Neural cell (in vitro differentiated cells): ENCODE results near the gene ZC3H7A. TPM values are rescaled to one million over a fixed set of nuclear protein-coding genes. Genes with fewer than 3 reads are reported as not detected.

ENCODE experiments used
- H2AFZ ChIP-seq: fragments of 200-600, 300-800 bp; sonication (generic), shearing (Covaris generic); 2 replicates; pipeline ENCODE4 v1.6.0; 2014; ENCODE audit warnings: low read depth, mild to moderate bottlenecking, antibody characterized with exemption, low read length, moderate library complexity
- H3F3A ChIP-seq: fragments of 200-600 bp; shearing (Covaris generic); 2 replicates; pipeline ENCODE4 v1.6.1; 2016; ENCODE audit warnings: mild to moderate bottlenecking, moderate library complexity, mixed read lengths, antibody characterized with exemption, low read length; ENCODE audit not compliant: insufficient read depth, poor library complexity, severe bottlenecking
- H3K27ac ChIP-seq: fragments of 200-600, 300-800 bp; sonication (generic), shearing (Covaris generic); 2 replicates; pipeline ENCODE4 v1.5.1; 2014; ENCODE audit warnings: mild to moderate bottlenecking, low read length, moderate library complexity
- H3K27me3 ChIP-seq: fragments of 300-800, 200-600 bp; sonication (generic), shearing (Covaris generic); 2 replicates; pipeline ENCODE4 v1.6.0; 2014; ENCODE audit warnings: mild to moderate bottlenecking, low read depth, low read length, moderate library complexity; ENCODE audit not compliant: insufficient read depth
- H3K36me3 ChIP-seq: fragments of 300-800, 200-600 bp; sonication (generic), shearing (Covaris generic); 2 replicates; pipeline ENCODE4 v1.5.1; 2014; ENCODE audit warnings: mild to moderate bottlenecking, antibody characterized with exemption, low read length, moderate library complexity; ENCODE audit not compliant: insufficient read depth
- H3K4me2 ChIP-seq: fragments of 300-800, 200-600 bp; sonication (generic), shearing (Covaris generic); 2 replicates; pipeline ENCODE4 v1.6.0; 2014; ENCODE audit warnings: mild to moderate bottlenecking, low read length
- H3K4me3 ChIP-seq: fragments of 300-800, 200-600 bp; sonication (generic), shearing (Covaris generic); 2 replicates; pipeline ENCODE4 v1.5.1; 2014; ENCODE audit warnings: mild to moderate bottlenecking, low read length, moderate library complexity
- H3K79me2 ChIP-seq: fragments of 200-600 bp; shearing (Covaris generic); replicated peaks from 2 replicates; pipeline ENCODE4 v1.6.0; 2014; ENCODE audit warnings: mild to moderate bottlenecking, low read length, moderate library complexity; ENCODE audit not compliant: insufficient read depth
- H3K9ac ChIP-seq: fragments of 300-800, 200-600 bp; sonication (generic), shearing (Covaris generic); 2 replicates; pipeline ENCODE4 v1.6.1; 2016; ENCODE audit warnings: mild to moderate bottlenecking, low read length, mixed read lengths
- H3K9me2 ChIP-seq: fragments of 200-600 bp; shearing (Covaris generic); 2 replicates; pipeline ENCODE4 v1.6.1; 2016; ENCODE audit warnings: mild to moderate bottlenecking, low read length, mixed read lengths; ENCODE audit not compliant: insufficient read depth
- H3K9me3 ChIP-seq: fragments of 200-600, 300-800 bp; sonication (generic), shearing (Covaris generic); 2 replicates; pipeline ENCODE4 v1.6.1; 2016; ENCODE audit warnings: mild to moderate bottlenecking, mixed run types, low read length, moderate library complexity, mixed read lengths
- H4K20me1 ChIP-seq: fragments of 200-600 bp; shearing (Covaris generic); 2 replicates; pipeline ENCODE4 v1.6.1; 2016; ENCODE audit warnings: mild to moderate bottlenecking, mixed run types; ENCODE audit not compliant: insufficient read depth
- EP300 ChIP-seq: fragments of 450-650 bp; conservative IDR thresholded peaks from 2 replicates; pipeline ENCODE4 v1.6.1; 2014; ENCODE audit warnings: antibody characterized with exemption, mild to moderate bottlenecking, moderate library complexity; ENCODE audit not compliant: poor library complexity, severe bottlenecking
- EZH2 ChIP-seq: fragments of 200-600, 300-800 bp; shearing (Covaris generic), sonication (generic); IDR thresholded peaks from 2 replicates; pipeline ENCODE4 v1.6.1; 2014; ENCODE audit warnings: antibody characterized with exemption, low read length, borderline replicate concordance, mild to moderate bottlenecking; ENCODE audit not compliant: insufficient read depth, poor library complexity, severe bottlenecking
- MXI1 ChIP-seq: fragments of 450-650 bp; conservative IDR thresholded peaks from 2 replicates; pipeline ENCODE4 v1.6.1; 2014; ENCODE audit warnings: antibody characterized with exemption, mild to moderate bottlenecking; ENCODE audit not compliant: poor library complexity, severe bottlenecking
- POLR2AphosphoS5 ChIP-seq: IDR thresholded peaks from 2 replicates; pipeline ENCODE4 v1.6.1; 2012
- RAD21 ChIP-seq: fragments of 450-650 bp; conservative IDR thresholded peaks from 2 replicates; pipeline ENCODE4 v1.6.1; 2014; ENCODE audit warnings: antibody characterized with exemption, mild to moderate bottlenecking, moderate library complexity
- REST ChIP-seq: IDR thresholded peaks from 2 replicates; pipeline ENCODE4 v1.6.1; 2012; ENCODE audit warnings: borderline replicate concordance
- SMC3 ChIP-seq: fragments of 450-650 bp; conservative IDR thresholded peaks from 2 replicates; pipeline ENCODE4 v1.6.1; 2014; ENCODE audit warnings: antibody characterized with exemption, mild to moderate bottlenecking, moderate library complexity; ENCODE audit not compliant: poor library complexity
- TAF1 ChIP-seq: IDR thresholded peaks from 2 replicates; pipeline ENCODE4 v1.6.1; 2012; ENCODE audit warnings: low read depth
- polyA plus RNA-seq: library from polyadenylated mRNA; depleted of rRNA; stranded (reverse); fragments of >200 nt; gene quantifications from 2 replicates; pipeline ENCODE4 v1.2.3, GENCODE V29; 2014
- TF ChIP-seq, protein P1 (sequence below): fragments of 450-650 bp; IDR thresholded peaks from 2 replicates; pipeline ENCODE4 v1.5.1; 2014; ENCODE audit warnings: antibody characterized with exemption, mild to moderate bottlenecking, moderate library complexity; ENCODE audit not compliant: poor library complexity, severe bottlenecking

ZC3H7A gene
- polyA plus RNA-seq, 1 donor from 2014 or later: 67.7 TPM

GRCh38 chr16:11841026-11841425 is 44.0 kb upstream of the ZC3H7A start:
- Histone ChIP-seq H3K9me3 (no peaks in the 10 kb centered on the region), H3K4me3 (no peak overlapping the region), H3K27ac (no peak overlapping the region), H3K9ac (no peak overlapping the region), H3F3A (no peaks in the 10 kb centered on the region), H3K36me3 (peaks cover 5% of the 10 kb centered on the region), H3K27me3 (no peaks in the 10 kb centered on the region), H2AFZ (no peak overlapping the region), H3K4me2 (no peak overlapping the region), H3K79me2 (no peaks in the 10 kb centered on the region), H4K20me1 (no peaks in the 10 kb centered on the region), H3K9me2 (no peaks in the 10 kb centered on the region)
- TF ChIP-seq TAF1: no peak
- TF ChIP-seq REST: no peak
- no peak for TF ChIP-seq SMC3
- TF ChIP-seq, protein P1, sequence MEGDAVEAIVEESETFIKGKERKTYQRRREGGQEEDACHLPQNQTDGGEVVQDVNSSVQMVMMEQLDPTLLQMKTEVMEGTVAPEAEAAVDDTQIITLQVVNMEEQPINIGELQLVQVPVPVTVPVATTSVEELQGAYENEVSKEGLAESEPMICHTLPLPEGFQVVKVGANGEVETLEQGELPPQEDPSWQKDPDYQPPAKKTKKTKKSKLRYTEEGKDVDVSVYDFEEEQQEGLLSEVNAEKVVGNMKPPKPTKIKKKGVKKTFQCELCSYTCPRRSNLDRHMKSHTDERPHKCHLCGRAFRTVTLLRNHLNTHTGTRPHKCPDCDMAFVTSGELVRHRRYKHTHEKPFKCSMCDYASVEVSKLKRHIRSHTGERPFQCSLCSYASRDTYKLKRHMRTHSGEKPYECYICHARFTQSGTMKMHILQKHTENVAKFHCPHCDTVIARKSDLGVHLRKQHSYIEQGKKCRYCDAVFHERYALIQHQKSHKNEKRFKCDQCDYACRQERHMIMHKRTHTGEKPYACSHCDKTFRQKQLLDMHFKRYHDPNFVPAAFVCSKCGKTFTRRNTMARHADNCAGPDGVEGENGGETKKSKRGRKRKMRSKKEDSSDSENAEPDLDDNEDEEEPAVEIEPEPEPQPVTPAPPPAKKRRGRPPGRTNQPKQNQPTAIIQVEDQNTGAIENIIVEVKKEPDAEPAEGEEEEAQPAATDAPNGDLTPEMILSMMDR: no peak
- no peak for TF ChIP-seq RAD21
- no peak for TF ChIP-seq POLR2AphosphoS5
- TF ChIP-seq EP300: no peak
- no peak for TF ChIP-seq EZH2
- no peak for TF ChIP-seq MXI1

GRCh38 chr16:11836650-11837244 is 39.7 kb upstream of the ZC3H7A start:
- Histone ChIP-seq H3F3A (no peaks in the 10 kb centered on the region), H3K4me3 (no peak overlapping the region), H3K9me3 (no peaks in the 10 kb centered on the region), H4K20me1 (no peaks in the 10 kb centered on the region), H3K9me2 (no peaks in the 10 kb centered on the region), H3K79me2 (no peaks in the 10 kb centered on the region), H3K4me2 (no peak overlapping the region), H2AFZ (no peak overlapping the region), H3K27me3 (no peaks in the 10 kb centered on the region), H3K27ac (no peak overlapping the region), H3K9ac (no peak overlapping the region), H3K36me3 (peaks cover 5% of the 10 kb centered on the region)
- no peak for TF ChIP-seq MXI1
- no peak for TF ChIP-seq SMC3
- TF ChIP-seq POLR2AphosphoS5: no peak
- TF ChIP-seq, protein P1: no peak
- no peak for TF ChIP-seq EP300
- TF ChIP-seq REST: no peak
- no peak for TF ChIP-seq RAD21
- TF ChIP-seq EZH2: no peak
- no peak for TF ChIP-seq TAF1
